Osteocyte (in vitro differentiated cells): ENCODE measurements around the gene ARHGAP9. TPM values are rescaled to one million over a fixed set of nuclear protein-coding genes. Genes with fewer than 3 reads are reported as not detected.

Experiments used
- DNase-seq: peaks from one replicate; pipeline ENCODE4 v3.0.0; 2021; ENCODE audit warnings: mixed read lengths; ENCODE audit not compliant: unreplicated experiment; ENCODE audit errors: extremely low spot score
- H3K27ac Mint-ChIP-seq: one replicate; pipeline ENCODE4 v1.8.0; 2021; ENCODE audit warnings: mild to moderate bottlenecking, mixed read lengths; ENCODE audit not compliant: unreplicated experiment
- H3K27me3 Mint-ChIP-seq: one replicate; pipeline ENCODE4 v1.8.0; 2021; ENCODE audit warnings: mixed read lengths; ENCODE audit not compliant: unreplicated experiment
- H3K36me3 Mint-ChIP-seq: one replicate; pipeline ENCODE4 v1.8.0; 2021; ENCODE audit warnings: mixed read lengths; ENCODE audit not compliant: unreplicated experiment
- H3K4me1 Mint-ChIP-seq: one replicate; pipeline ENCODE4 v1.8.0; 2021; ENCODE audit warnings: mixed read lengths; ENCODE audit not compliant: unreplicated experiment
- H3K4me3 Mint-ChIP-seq: one replicate; pipeline ENCODE4 v1.8.0; 2021; ENCODE audit warnings: mild to moderate bottlenecking, moderate library complexity, mixed read lengths; ENCODE audit not compliant: unreplicated experiment
- H3K9me3 Mint-ChIP-seq: one replicate; pipeline ENCODE4 v1.8.0; 2021; ENCODE audit warnings: mixed read lengths; ENCODE audit not compliant: unreplicated experiment
- CTCF ChIP-seq: fragments of 200-600 bp; sonication (generic); IDR thresholded peaks from 2 replicates; pipeline ENCODE4 v1.5.0; 2021; ENCODE audit warnings: antibody characterized with exemption, mild to moderate bottlenecking, moderate library complexity
- total RNA-seq: library from RNA; stranded (reverse); gene quantifications from 2 replicates; pipeline ENCODE4 v1.2.1, GENCODE V29; 2021

ARHGAP9 gene
- total RNA-seq, 1 donor from 2014 or later: 1.5 TPM

- Mint-ChIP-seq H3K36me3 (peaks cover 25% of the 10 kb centered on the region), H3K9me3 (no peaks in the 10 kb centered on the region), H3K27ac (peak overlapping the region; percentile 97), H3K27me3 (no peaks in the 10 kb centered on the region), H3K4me1 (peaks cover 53% of the 10 kb centered on the region), H3K4me3 (peak overlapping the region; percentile 99)
- no peak for TF ChIP-seq CTCF
- DNase-seq: no peak
Measured at GRCh38 chr12:57522887-57523705, 43.4 kb upstream of the ARHGAP9 start.

GRCh38 chr12:57522011-57522886 lies 42.6 kb upstream of the ARHGAP9 start, which contains the start of gene MBD6:
MBD6 (plus strand) TSS chr12:57522824; CDS start chr12:57524304, 1,480 bp downstream.
- Mint-ChIP-seq H3K36me3 (peaks cover 29% of the 10 kb centered on the region), H3K27ac (peak within 1 kb of the TSS; percentile 99), H3K4me1 (peaks cover 62% of the 10 kb centered on the region), H3K9me3 (no peaks in the 10 kb centered on the region), H3K4me3 (peak within 1 kb of the TSS; percentile 99), H3K27me3 (no peaks in the 10 kb centered on the region)
- peak; percentile 98 for DNase-seq
- TF ChIP-seq CTCF: no peak

- Mint-ChIP-seq H3K27ac (peak overlapping the region; percentile 99), H3K4me3 (peak overlapping the region; percentile 74), H3K27me3 (no peaks in the 10 kb centered on the region), H3K36me3 (peaks cover 32% of the 10 kb centered on the region), H3K4me1 (peaks cover 68% of the 10 kb centered on the region), H3K9me3 (no peaks in the 10 kb centered on the region)
- TF ChIP-seq CTCF: no peak
- DNase-seq: no peak
Measured at GRCh38 chr12:57521525-57522010, 41.9 kb upstream of the ARHGAP9 start.

- peak within 1 kb of the TSS; percentile 93 for H3K4me3 Mint-ChIP-seq
- H3K4me1 Mint-ChIP-seq: peaks cover 74% of the 10 kb centered on the region
- peak within 1 kb of the TSS; percentile 99 for H3K27ac Mint-ChIP-seq
- no peak for TF ChIP-seq CTCF
- H3K27me3 Mint-ChIP-seq: no peaks in the 10 kb centered on the region
- H3K9me3 Mint-ChIP-seq: no peaks in the 10 kb centered on the region
- DNase-seq: peak; percentile 100
- peaks cover 42% of the 10 kb centered on the region for H3K36me3 Mint-ChIP-seq
Measured at GRCh38 chr12:57520053-57520818, 40.6 kb upstream of the ARHGAP9 start, which contains the start of gene DDIT3. DDIT3 (minus strand) TSS chr12:57520514; CDS start chr12:57517406, 3,108 bp downstream.
